H1 (cell line): Measurements from ENCODE around the gene CDH12. TPM values are rescaled to one million over a fixed set of nuclear protein-coding genes. Genes with fewer than 3 reads are reported as not detected.

Source experiments
- CEBPB ChIP-seq: IDR thresholded peaks from 2 replicates; pipeline ENCODE4 v1.6.1; 2012; ENCODE audit warnings: low read depth, low read length
- EZH2 ChIP-seq: fragments of 200-600 bp; sonication (generic); IDR thresholded peaks from 2 replicates; pipeline ENCODE4 v1.7.1; 2012; ENCODE audit warnings: low read depth, mild to moderate bottlenecking, moderate library complexity, low read length, inconsistent platforms; ENCODE audit not compliant: severe bottlenecking
- POLR2AphosphoS5 ChIP-seq: IDR thresholded peaks from 2 replicates; pipeline ENCODE4 v1.6.1; 2011; ENCODE audit warnings: low read depth, low read length
- SIRT6 ChIP-seq: IDR thresholded peaks from one replicate; pipeline ENCODE4 v1.7.1; 2012; ENCODE audit warnings: low read length, inconsistent platforms
- polyA plus RNA-seq, 7 experiments: library from polyadenylated mRNA; depleted of rRNA in 3 of 7; stranded (reverse) in 5 of 7; unstranded in 2 of 7; fragments of >200 nt in 5 of 7; fragments of 200-250 nt in 2 of 7; gene quantifications; 1 replicate in 5 of 7; 2 replicates in 1 of 7; 4 replicates in 1 of 7; pipeline versions ENCODE4 v1.2.1 to v1.2.3, GENCODE V29; 2011 to 2013; ENCODE audit warnings: missing spikeins in 2 of 7, mixed read lengths in 2 of 7
- total RNA-seq: library from RNA; stranded (reverse); fragmentation: NEBNext Ultra II Directional; extraction: Animal tissue kit (Norgen Biotek cat#: 25700); gene quantifications from 2 replicates; pipeline ENCODE4 v1.2.1, GENCODE V29; 2021

Gene CDH12
- total and polyA plus RNA-seq, 2 of the 8 experiments (the other 6 are each of a cell fraction or from before 2014, with no cell fraction given), result 0.03 TPM; not detected in 1

DNA sequence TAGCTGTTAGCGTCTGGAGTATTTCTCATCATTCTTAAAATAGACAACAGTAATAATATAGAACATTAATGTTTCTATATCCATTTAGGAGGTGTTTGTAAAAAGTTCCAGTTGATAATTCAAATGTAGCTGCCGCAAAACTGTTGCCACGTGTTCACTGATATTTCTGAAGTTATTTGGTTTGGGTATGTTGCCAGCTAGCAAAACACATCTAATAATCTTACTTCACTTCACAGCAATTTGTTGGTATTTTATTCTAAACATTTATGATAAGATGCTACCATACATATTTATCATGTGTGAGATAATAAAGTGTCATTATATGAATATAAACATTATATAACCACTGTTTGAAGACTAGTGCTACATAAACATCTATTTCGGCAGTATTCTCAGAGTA, 101.6 kb downstream of the CDH12 start (continued):
- no peak for TF ChIP-seq POLR2AphosphoS5
- TF ChIP-seq CEBPB, result no peak
- TF ChIP-seq SIRT6, result no peak
- no peak for TF ChIP-seq EZH2
